Effector CD4-positive, alpha-beta T cell (primary cell): ENCODE measurements around the gene HRH2.
"Not testable (repeated sequence)": the region's sequence is repeated elsewhere in the genome, so short reads cannot be mapped to it uniquely, and the experiment has no call there.

ENCODE experiments used
- DNase-seq: peaks from one replicate; pipeline ENCODE4 v3.0.0-alpha.2; 2020

The HRH2 gene

DNA sequence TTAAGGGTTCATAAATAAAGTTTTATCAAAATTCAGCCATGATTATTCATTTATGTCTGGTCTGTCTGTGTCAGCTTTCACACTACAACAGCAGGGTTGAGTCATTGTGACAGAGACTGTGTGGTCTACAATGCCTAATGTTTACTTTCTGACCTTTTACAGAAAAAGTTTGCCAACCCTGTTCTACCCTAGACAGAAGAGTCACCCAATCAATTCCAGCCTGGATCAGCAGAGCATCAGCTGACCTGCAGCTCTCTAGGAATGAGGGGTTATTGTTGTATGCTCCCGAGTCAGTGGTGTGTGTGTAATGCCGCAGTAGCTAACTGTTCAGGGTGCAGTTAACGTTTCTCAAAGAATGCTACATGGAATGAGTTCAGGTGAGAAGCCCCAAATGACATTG is 87.3 kb downstream of the HRH2 start:
- DNase-seq, result no peak

GRCh38 chr5:175746851-175747250 is 89.0 kb downstream of the HRH2 start:
- DNase-seq, result no peak

- DNase-seq, result no peak
These were observed 89.7 kb downstream of the HRH2 start for GRCh38 chr5:175747539-175748060.

- DNase-seq, result no peak
These were observed 90.8 kb downstream of the HRH2 start for GRCh38 chr5:175748650-175749049.

DNA sequence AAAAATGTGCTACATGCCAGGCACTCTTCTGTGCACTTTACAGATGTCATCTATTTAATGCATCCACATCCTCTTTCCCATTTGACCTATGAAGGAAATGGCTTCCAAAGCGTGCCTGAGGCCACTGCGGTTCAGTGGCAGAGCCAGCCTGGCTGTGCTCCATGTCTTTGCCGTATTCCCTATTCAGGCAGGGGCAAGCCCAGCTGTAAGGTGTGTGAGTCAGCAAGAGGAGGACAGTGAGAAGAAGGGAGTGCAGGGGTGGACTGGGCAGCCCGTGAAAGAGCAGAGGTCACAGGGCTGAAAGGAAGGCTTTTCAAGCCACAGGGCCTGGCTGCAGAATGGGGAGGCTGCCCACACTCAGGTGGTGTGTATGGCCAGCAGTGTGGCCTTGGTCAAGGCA is 91.7 kb downstream of the HRH2 start:
- DNase-seq, result no peak

DNA sequence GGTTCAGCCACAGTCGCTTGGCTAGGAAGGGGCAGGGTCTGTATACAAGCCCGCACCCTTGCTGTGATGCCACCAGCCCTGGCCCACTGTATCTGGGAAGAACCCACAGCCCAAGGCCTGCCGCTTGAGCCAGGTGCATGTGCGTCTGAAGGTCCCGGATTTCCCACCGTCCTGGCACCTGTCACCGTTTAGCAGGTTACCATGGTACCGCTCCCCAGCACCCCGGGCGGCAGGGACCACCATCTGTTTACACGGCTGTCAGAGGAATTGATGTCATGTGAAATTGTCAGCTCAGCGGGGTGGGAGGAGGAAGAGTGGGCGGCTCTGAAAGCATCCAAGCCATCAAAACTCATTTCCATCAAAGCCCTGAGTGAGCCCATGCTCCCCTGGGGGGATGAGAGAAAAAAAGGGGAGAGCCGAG is 92.7 kb downstream of the HRH2 start:
- DNase-seq, result no peak

DNA sequence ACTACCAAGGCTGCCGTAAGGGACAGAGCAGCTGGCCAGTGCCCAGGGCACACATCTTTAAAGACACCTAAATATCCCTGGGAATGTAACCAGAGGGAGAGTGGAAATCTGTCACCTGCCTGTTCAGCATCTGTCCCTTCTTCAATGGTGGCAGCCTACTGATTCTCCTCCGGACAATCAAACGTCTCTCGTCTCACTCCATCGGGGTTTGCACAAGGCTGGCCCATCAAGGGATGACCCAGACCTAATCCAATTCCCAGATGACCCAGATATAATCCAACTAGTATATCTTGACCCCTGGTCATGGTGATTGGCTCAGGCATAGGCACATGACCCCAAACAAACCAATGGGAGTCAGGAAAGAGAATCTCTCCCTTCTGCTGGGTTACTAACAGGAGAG is 93.5 kb downstream of the HRH2 start:
- DNase-seq, result no peak

DNA sequence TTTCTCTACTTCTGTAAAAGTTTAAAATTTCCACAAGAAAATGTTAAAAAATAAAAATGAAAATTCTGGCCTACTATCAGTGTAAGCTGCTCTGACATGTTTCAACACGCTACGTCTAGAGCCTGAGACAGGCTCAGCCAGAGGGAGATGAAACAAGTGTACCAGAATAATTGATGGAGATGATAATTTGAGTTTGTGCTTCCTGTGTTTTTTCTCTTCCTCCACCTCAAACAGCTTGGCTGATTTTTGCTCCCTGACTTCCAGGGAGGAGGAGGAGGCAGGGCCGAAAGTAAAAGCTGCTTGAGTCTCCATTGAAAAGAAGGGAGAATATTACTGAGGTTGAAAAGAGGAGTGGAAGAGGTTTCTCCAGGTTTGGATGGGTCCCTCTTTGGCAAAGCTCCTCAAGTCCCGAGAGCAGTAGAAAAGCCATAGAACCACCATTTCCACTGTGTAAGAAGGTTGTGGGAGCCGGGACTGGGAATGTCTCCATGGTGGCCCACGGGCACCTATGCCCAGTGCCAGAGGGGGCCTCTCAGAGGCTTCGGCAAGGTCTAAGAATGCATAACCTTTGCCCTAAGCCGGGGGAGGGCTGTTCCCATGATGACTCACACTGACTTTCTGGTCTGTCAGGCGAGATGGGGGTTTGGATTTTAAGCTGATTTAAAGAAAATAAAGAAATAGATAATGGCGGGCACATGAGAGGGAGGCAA is 95.1 kb downstream of the HRH2 start:
- DNase-seq, result no peak

DNA sequence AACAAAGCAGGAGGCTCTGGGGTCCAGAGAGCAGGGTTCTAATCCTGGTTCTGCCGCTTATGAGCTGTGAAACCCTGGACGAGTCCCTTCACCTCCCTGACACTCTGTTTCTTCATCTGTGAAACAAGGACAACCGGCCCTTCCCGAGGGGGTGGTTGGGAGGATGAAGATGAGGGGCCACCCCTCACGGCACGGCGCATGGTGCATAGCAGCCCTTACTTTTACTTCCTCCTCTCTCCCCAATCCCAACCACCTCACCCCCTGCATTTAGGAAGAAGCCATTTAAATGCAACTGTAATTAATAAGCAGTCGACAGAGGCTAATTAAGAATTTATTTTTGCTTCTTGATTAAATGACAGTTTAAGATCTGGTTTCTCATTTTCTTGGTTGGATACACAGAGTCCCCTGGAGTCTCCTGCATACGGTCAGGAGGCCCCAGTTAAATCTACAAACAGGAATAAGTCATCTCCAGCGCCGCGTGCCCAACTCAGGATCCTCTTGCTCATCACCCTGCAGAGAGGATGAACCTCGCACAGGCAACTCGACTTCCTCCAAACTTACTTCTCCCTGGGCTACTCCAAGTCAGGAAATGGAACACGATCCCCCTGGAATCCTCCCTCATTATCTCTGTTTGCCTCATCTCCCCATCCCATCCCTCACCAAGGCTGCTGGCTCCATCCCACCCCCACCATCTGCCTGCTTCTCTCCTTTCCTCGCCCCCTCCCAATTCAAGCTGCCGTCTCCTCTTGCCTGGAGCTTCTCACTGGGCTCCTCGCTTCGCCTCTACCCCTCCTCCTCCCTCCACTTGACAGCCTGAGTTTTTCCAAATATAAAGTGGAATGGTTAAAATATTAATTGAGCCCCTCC is 95.9 kb downstream of the HRH2 start:
- no peak for DNase-seq

GRCh38 chr5:175759991-175760390 is 102.1 kb downstream of the HRH2 start:
- DNase-seq, result not testable (repeated sequence)
